ENCODE data around the gene ERC2.

Gene ERC2

GRCh38 chr3:55968331-55968730, 499.9 kb downstream of the ERC2 start:
- no peak overlapping the region for H3K4me3 ChIP-seq (replicated peaks; ENCODE audit: low read depth, low read length)
- TF ChIP-seq CTCF (IDR thresholded peaks at IDR 0.05; ENCODE audit: low read depth, low read length, missing control alignments): no peak
- DNase-seq (ENCODE audit: extremely low read depth, low read depth): no peak

- no peak for TF ChIP-seq CTCF (IDR thresholded peaks at IDR 0.05; ENCODE audit: low read depth, low read length, missing control alignments)
- no peak overlapping the region for H3K4me3 ChIP-seq (replicated peaks; ENCODE audit: low read depth, low read length)
These were observed 501.7 kb downstream of the ERC2 start for GRCh38 chr3:55966566-55966965.

GRCh38 chr3:55965776-55966175, 502.5 kb downstream of the ERC2 start:
- H3K4me3 ChIP-seq (replicated peaks; ENCODE audit: low read depth, low read length): no peak overlapping the region
- TF ChIP-seq CTCF (IDR thresholded peaks at IDR 0.05; ENCODE audit: low read depth, low read length, missing control alignments): no peak
- no peak for DNase-seq (ENCODE audit: extremely low read depth, low read depth)

More at GRCh38 chr3:55966566-55966965, 501.7 kb downstream of the ERC2 start:
- DNase-seq (ENCODE audit: extremely low read depth, low read depth): no peak

- no peak for TF ChIP-seq CTCF (IDR thresholded peaks at IDR 0.05; ENCODE audit: low read depth, low read length, missing control alignments)
- no peak overlapping the region for H3K4me3 ChIP-seq (replicated peaks; ENCODE audit: low read depth, low read length)
- DNase-seq (ENCODE audit: extremely low read depth, low read depth): no peak
These were observed 503.7 kb downstream of the ERC2 start for GRCh38 chr3:55964491-55964985.

GRCh38 chr3:55963601-55964000, 504.7 kb downstream of the ERC2 start:
- no peak for TF ChIP-seq CTCF (IDR thresholded peaks at IDR 0.05; ENCODE audit: low read depth, low read length, missing control alignments)
- DNase-seq (ENCODE audit: extremely low read depth, low read depth): no peak

GRCh38 chr3:55959471-55960080, 508.7 kb downstream of the ERC2 start:
- TF ChIP-seq CTCF (IDR thresholded peaks at IDR 0.05; ENCODE audit: low read depth, low read length, missing control alignments): no peak
- DNase-seq (ENCODE audit: extremely low read depth, low read depth): no peak
- H3K4me3 ChIP-seq (replicated peaks; ENCODE audit: low read depth, low read length): no peak overlapping the region

More at GRCh38 chr3:55963601-55964000, 504.7 kb downstream of the ERC2 start:
- no peak overlapping the region for H3K4me3 ChIP-seq (replicated peaks; ENCODE audit: low read depth, low read length)

GRCh38 chr3:55958605-55959004, 509.7 kb downstream of the ERC2 start:
- no peak overlapping the region for H3K4me3 ChIP-seq (replicated peaks; ENCODE audit: low read depth, low read length)
- no peak for DNase-seq (ENCODE audit: extremely low read depth, low read depth)
- TF ChIP-seq CTCF (IDR thresholded peaks at IDR 0.05; ENCODE audit: low read depth, low read length, missing control alignments): no peak
